ENCODE results near the gene SMCO1.

- TF ChIP-seq POLR2A (IDR thresholded peaks at IDR 0.05; ENCODE audit: low read depth, low read length) (no peak), POLR2AphosphoS5 (IDR thresholded peaks at IDR 0.05; ENCODE audit: low read depth, low read length) (no peak)
These were observed 38.4 kb upstream of the SMCO1 start for GRCh38 chr3:196553551-196553950.
